Psoas muscle (tissue), 8 donors: ENCODE measurements around the gene CSN1S1. TPM values are rescaled to one million over a fixed set of nuclear protein-coding genes. Genes with fewer than 3 reads are reported as not detected.

ENCODE experiments used
- ATAC-seq, 4 donors: fragments of 200-7000 bp; cut with Tn5 transposase; one replicate each; pipeline ENCODE4 v1.9.1; 2020; ENCODE audit warnings: moderate library complexity in 3 of 4, mild to moderate bottlenecking in 2 of 4
- DNase-seq, 2 donors: peaks; one replicate each; pipeline ENCODE4 v3.0.0-alpha.2; 2020
- H3K27ac ChIP-seq: fragments of 200-600 bp; one replicate; pipeline ENCODE4 v1.8.0; 2022
- H3K27me3 ChIP-seq, 3 donors: fragments of 200-600 bp in 1 of 3; one replicate each; pipeline versions ENCODE4 v1.6.1 to v1.8.0; 2013 to 2022; ENCODE audit warnings: low read length in 2 of 3, mild to moderate bottlenecking in 2 of 3, moderate library complexity in 1 of 3; ENCODE audit not compliant: insufficient read depth in 3 of 3
- H3K36me3 ChIP-seq, 2 donors: fragments of 200-600 bp in 1 of 2; one replicate each; pipeline versions ENCODE4 v1.6.1 to v1.8.0; 2013 to 2022; ENCODE audit warnings: low read depth in 1 of 2, mild to moderate bottlenecking in 1 of 2, moderate library complexity in 1 of 2; ENCODE audit not compliant: insufficient read depth in 1 of 2
- H3K4me1 ChIP-seq: fragments of 200-600 bp; one replicate; pipeline ENCODE4 v1.8.0; 2022
- H3K4me3 ChIP-seq: fragments of 200-600 bp; one replicate; pipeline ENCODE4 v1.8.0; 2022; ENCODE audit warnings: mild to moderate bottlenecking
- H3K9me3 ChIP-seq: fragments of 200-600 bp; one replicate; pipeline ENCODE4 v1.8.0; 2022
- WGBS, 3 donors: extraction: QIAGEN DNeasy Blood & Tissue Kit; methylation state at CpG; one replicate each; pipeline versions ENCODE4 v1.1.6 to v1.1.7; 2013; 5-methylcytosine and 5-hydroxymethylcytosine counted together
- intact Hi-C, 2 donors: fragments of 100-400 bp; cut with DNase I; formaldehyde crosslinking; loops; one replicate each; pipeline versions ENCODE4 v1.11.0 to v1.14.2; 2022
- polyA plus RNA-seq, 3 donors: library from polyadenylated mRNA; stranded (reverse); fragments of 200-250 nt; gene quantifications; one replicate each; pipeline ENCODE4 v1.2.3, GENCODE V29; 2013
- total RNA-seq, 4 donors: library from RNA; stranded (reverse); fragmentation: NEBNext Ultra II Directional in 2 of 4; extraction: Animal tissue kit (Norgen Biotek cat#: 25700) in 2 of 4; gene quantifications; one replicate each; pipeline versions ENCODE4 v1.2.1 to v1.2.4, GENCODE V29; 2021 to 2023
- TF ChIP-seq, protein P1 (sequence below): fragments of 200-600 bp; IDR thresholded peaks from one replicate; pipeline ENCODE4 v1.8.0; 2022; ENCODE audit warnings: antibody characterized with exemption
- donor health status: healthy with polysubstance abuse.
- donor health status: DM: no; HTN: no; CAD: no; lungs with moderate emphysema.
- donor health status: Bipolar disorder and iron deficiency.
- donor health status: healthy.
- donor health status: DM: yes; HTN: yes; CAD: no.
- donor health status: DM: no; HTN: no; CAD: no.
- donor health status: DM: no; HTN: no; CAD: no.
- donor health status: DM: yes; HTN: yes; CAD: no.

CSN1S1 gene
- total and polyA plus RNA-seq, 7 donors = not detected

DNA sequence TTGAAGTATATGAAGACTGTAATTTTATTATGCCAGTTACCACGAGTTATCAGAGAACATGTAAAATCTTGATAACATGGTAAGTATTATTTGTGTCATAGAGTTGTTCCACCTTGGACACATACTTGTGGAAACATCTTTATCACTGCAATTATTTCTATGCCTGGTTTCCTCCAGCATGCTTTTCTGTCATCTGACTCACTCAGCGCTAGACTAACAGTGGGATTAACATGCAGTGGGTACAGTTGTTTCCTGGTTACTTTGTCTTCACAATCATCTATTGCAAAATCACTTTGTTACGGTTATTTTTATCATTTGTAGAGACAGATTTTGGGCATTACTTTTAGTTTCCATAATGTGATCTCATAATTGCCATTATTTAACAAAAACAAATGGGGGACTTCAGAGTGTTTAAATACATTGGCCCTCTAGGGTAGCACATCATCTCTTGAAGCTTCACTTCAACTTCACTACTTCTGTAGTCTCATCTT lies 64.7 kb downstream of the CSN1S1 start, which contains the start of gene STATH:
STATH (plus strand) TSS at position 441 of the 491 bp plus-strand sequence. CDS start 2,472 bp downstream, outside the sequence.
- TF ChIP-seq, protein P1, sequence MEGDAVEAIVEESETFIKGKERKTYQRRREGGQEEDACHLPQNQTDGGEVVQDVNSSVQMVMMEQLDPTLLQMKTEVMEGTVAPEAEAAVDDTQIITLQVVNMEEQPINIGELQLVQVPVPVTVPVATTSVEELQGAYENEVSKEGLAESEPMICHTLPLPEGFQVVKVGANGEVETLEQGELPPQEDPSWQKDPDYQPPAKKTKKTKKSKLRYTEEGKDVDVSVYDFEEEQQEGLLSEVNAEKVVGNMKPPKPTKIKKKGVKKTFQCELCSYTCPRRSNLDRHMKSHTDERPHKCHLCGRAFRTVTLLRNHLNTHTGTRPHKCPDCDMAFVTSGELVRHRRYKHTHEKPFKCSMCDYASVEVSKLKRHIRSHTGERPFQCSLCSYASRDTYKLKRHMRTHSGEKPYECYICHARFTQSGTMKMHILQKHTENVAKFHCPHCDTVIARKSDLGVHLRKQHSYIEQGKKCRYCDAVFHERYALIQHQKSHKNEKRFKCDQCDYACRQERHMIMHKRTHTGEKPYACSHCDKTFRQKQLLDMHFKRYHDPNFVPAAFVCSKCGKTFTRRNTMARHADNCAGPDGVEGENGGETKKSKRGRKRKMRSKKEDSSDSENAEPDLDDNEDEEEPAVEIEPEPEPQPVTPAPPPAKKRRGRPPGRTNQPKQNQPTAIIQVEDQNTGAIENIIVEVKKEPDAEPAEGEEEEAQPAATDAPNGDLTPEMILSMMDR = no peak
- ATAC-seq = no peak
- Histone ChIP-seq H3K27me3 (no peaks in the 10 kb centered on the region), H3K36me3 (no peaks in the 10 kb centered on the region), H3K27ac (no peak within 1 kb of the TSS), H3K4me3 (no peak within 1 kb of the TSS), H3K4me1 (no peaks in the 10 kb centered on the region), H3K9me3 (no peaks in the 10 kb centered on the region)
- DNase-seq = no peak
- 62 to 83% (median 76%) methylated on average over 3 of the region's 3 CpGs for WGBS, 3 donors
- intact Hi-C loops = no loop called here

Other genes with a start within 250 kb of the CSN1S1 start
- gene SULT1B1, start 170.4 kb upstream of the CSN1S1 start, total RNA-seq = under 1 TPM; 0.24 to 0.74 (median 0.39) TPM
- gene SULT1B1, start 170.4 kb upstream of the CSN1S1 start, polyA plus RNA-seq = under 1 TPM; 0.03 to 0.14 (median 0.10) TPM
- not detected for gene SULT1E1, start 70.9 kb upstream of the CSN1S1 start, total RNA-seq
- gene SULT1E1, start 70.9 kb upstream of the CSN1S1 start, polyA plus RNA-seq = under 1 TPM in 1 of 3 donors, not detected in 2; 0.05 TPM
- gene CSN2, start 34.7 kb downstream of the CSN1S1 start, total RNA-seq = not detected
- not detected for gene CSN2, start 34.7 kb downstream of the CSN1S1 start, polyA plus RNA-seq
- not detected for gene STATH, start 64.9 kb downstream of the CSN1S1 start, total RNA-seq
- under 1 TPM in 1 of 3 donors, not detected in 2; 0.13 TPM for gene STATH, start 64.9 kb downstream of the CSN1S1 start, polyA plus RNA-seq
- not detected for gene HTN3, start 97.4 kb downstream of the CSN1S1 start, total RNA-seq
- not detected for gene HTN3, start 97.4 kb downstream of the CSN1S1 start, polyA plus RNA-seq
- not detected for gene HTN1, start 119.4 kb downstream of the CSN1S1 start, total RNA-seq
- not detected for gene HTN1, start 119.4 kb downstream of the CSN1S1 start, polyA plus RNA-seq
- not detected for gene PRR27, start 223.2 kb downstream of the CSN1S1 start, total RNA-seq
- not detected for gene PRR27, start 223.2 kb downstream of the CSN1S1 start, polyA plus RNA-seq